ENCODE data around the gene ZBTB3.

ZBTB3 gene

DNA sequence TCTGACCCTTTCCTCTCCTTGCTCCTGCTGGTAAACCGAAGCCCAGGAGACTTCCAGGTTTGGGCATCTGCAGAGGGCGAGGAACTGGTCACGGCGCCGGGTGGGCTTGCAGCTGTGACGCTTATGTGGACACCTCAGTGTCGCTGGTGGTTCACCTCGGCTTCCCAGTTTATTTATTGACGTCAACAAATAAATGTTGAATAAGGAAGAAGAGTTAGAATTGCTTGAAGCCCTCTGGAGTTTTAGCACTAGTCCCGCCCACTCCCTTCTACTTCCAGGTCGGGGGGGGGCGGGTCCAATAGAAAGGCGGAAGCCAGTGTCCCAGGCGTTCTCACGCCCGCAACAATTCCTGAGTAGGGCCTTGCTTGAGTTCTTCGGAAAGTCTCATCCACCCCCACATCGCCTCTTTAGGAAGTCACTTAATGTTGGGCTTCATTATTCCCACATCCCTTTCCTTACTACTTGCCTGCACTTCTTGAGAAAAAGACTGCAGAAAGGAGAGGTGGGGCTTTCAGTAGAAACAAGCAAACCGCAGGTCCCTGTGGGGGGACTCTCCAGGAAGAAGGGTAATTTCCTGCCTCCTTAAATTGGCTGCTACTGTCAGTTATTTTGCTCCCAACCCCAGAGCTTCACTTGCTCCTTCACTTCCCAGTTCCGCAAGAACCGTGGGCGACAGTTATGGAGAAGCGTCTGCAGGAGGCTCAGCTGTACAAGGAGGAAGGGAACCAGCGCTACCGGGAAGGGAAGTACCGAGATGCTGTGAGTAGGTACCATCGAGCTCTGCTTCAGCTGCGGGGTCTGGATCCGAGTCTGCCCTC, 25.6 kb downstream of the ZBTB3 start, which contains the start of gene TTC9C:
Gene TTC9C, plus strand, starts transcription at position 316 of the 818 bp plus-strand sequence. Its CDS starts 363 bp downstream, at position 679.
- Histone ChIP-seq H3K4me1 (ENCODE audit: control insufficient read depth, insufficient read depth, low read length) (peaks cover 18% of the 10 kb centered on the region), H3K9me3 (ENCODE audit: control insufficient read depth, low read length) (no peaks in the 10 kb centered on the region), H3K4me3 (ENCODE audit: insufficient read depth, low read depth, low read length) (peak within 1 kb of the TSS; percentile 90), H3K27ac (ENCODE audit: insufficient read depth, low read depth, low read length, poor library complexity, severe bottlenecking) (peak within 1 kb of the TSS; percentile 95), H3K36me3 (ENCODE audit: control insufficient read depth, insufficient read depth, low read length) (peaks cover 20% of the 10 kb centered on the region), H3K27me3 (ENCODE audit: control insufficient read depth, insufficient read depth, low read length, poor library complexity, severe bottlenecking) (no peaks in the 10 kb centered on the region)
- WGBS, 2 experiments = 0% methylated on average over 29 of the region's 29 CpGs

DNA sequence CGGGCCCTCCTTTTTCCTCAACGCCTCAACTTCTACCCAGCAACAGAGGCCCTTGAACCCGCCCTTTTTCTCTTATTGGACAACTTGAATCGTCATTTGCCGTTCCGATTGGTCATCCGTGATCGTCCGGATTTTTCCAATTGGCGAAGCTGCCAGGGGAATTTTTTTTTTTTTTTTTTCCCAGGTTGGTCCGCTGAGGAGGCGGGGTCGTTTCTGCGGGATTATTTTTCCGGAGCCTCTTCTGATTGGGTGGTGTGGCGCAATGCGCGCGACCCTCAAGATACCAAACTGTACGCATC, 26.1 kb downstream of the ZBTB3 start:
- Histone ChIP-seq H3K36me3 (ENCODE audit: control insufficient read depth, insufficient read depth, low read length) (peaks cover 21% of the 10 kb centered on the region), H3K9me3 (ENCODE audit: control insufficient read depth, low read length) (no peaks in the 10 kb centered on the region), H3K27ac (ENCODE audit: insufficient read depth, low read depth, low read length, poor library complexity, severe bottlenecking) (peak overlapping the region; percentile 95), H3K4me3 (ENCODE audit: insufficient read depth, low read depth, low read length) (peak overlapping the region; percentile 90), H3K27me3 (ENCODE audit: control insufficient read depth, insufficient read depth, low read length, poor library complexity, severe bottlenecking) (no peaks in the 10 kb centered on the region), H3K4me1 (ENCODE audit: control insufficient read depth, insufficient read depth, low read length) (peaks cover 18% of the 10 kb centered on the region)
- 0% methylated on average over 20 of the region's 20 CpGs for WGBS, 2 experiments

- Histone ChIP-seq H3K27me3 (ENCODE audit: control insufficient read depth, insufficient read depth, low read length, poor library complexity, severe bottlenecking) (no peaks in the 10 kb centered on the region), H3K36me3 (ENCODE audit: control insufficient read depth, insufficient read depth, low read length) (peaks cover 26% of the 10 kb centered on the region), H3K4me1 (ENCODE audit: control insufficient read depth, insufficient read depth, low read length) (peaks cover 18% of the 10 kb centered on the region), H3K27ac (ENCODE audit: insufficient read depth, low read depth, low read length, poor library complexity, severe bottlenecking) (peak within 1 kb of the TSS; percentile 95), H3K9me3 (ENCODE audit: control insufficient read depth, low read length) (no peaks in the 10 kb centered on the region), H3K4me3 (ENCODE audit: insufficient read depth, low read depth, low read length) (peak within 1 kb of the TSS; percentile 90)
- 0% methylated on average over 72 of the region's 72 CpGs for WGBS, 2 experiments
These were observed 26.6 kb downstream of the ZBTB3 start, which contains the start of gene HNRNPUL2 for GRCh38 chr11:62727165-62727871. Gene HNRNPUL2, minus strand, starts transcription at chr11:62727457. Its CDS starts 301 bp downstream, at chr11:62727156.

GRCh38 chr11:62726915-62727164, 27.1 kb downstream of the ZBTB3 start:
- Histone ChIP-seq H3K4me1 (ENCODE audit: control insufficient read depth, insufficient read depth, low read length) (peaks cover 18% of the 10 kb centered on the region), H3K27ac (ENCODE audit: insufficient read depth, low read depth, low read length, poor library complexity, severe bottlenecking) (peak overlapping the region; percentile 95), H3K9me3 (ENCODE audit: control insufficient read depth, low read length) (no peaks in the 10 kb centered on the region), H3K36me3 (ENCODE audit: control insufficient read depth, insufficient read depth, low read length) (peaks cover 31% of the 10 kb centered on the region), H3K4me3 (ENCODE audit: insufficient read depth, low read depth, low read length) (peak overlapping the region; percentile 90), H3K27me3 (ENCODE audit: control insufficient read depth, insufficient read depth, low read length, poor library complexity, severe bottlenecking) (no peaks in the 10 kb centered on the region)
- WGBS, 2 experiments = 0% methylated on average over 37 of the region's 37 CpGs

GRCh38 chr11:62726156-62726914, 27.6 kb downstream of the ZBTB3 start:
- Histone ChIP-seq H3K27me3 (ENCODE audit: control insufficient read depth, insufficient read depth, low read length, poor library complexity, severe bottlenecking) (no peaks in the 10 kb centered on the region), H3K27ac (ENCODE audit: insufficient read depth, low read depth, low read length, poor library complexity, severe bottlenecking) (peak overlapping the region; percentile 95), H3K4me3 (ENCODE audit: insufficient read depth, low read depth, low read length) (peak overlapping the region; percentile 90), H3K4me1 (ENCODE audit: control insufficient read depth, insufficient read depth, low read length) (peaks cover 18% of the 10 kb centered on the region), H3K9me3 (ENCODE audit: control insufficient read depth, low read length) (no peaks in the 10 kb centered on the region), H3K36me3 (ENCODE audit: control insufficient read depth, insufficient read depth, low read length) (peaks cover 34% of the 10 kb centered on the region)
- 1% methylated on average over 51 of the region's 51 CpGs for WGBS, 2 experiments

- Histone ChIP-seq H3K36me3 (ENCODE audit: control insufficient read depth, insufficient read depth, low read length) (peaks cover 38% of the 10 kb centered on the region), H3K9me3 (ENCODE audit: control insufficient read depth, low read length) (no peaks in the 10 kb centered on the region), H3K27ac (ENCODE audit: insufficient read depth, low read depth, low read length, poor library complexity, severe bottlenecking) (no peak overlapping the region), H3K27me3 (ENCODE audit: control insufficient read depth, insufficient read depth, low read length, poor library complexity, severe bottlenecking) (no peaks in the 10 kb centered on the region), H3K4me3 (ENCODE audit: insufficient read depth, low read depth, low read length) (peak overlapping the region; percentile 90), H3K4me1 (ENCODE audit: control insufficient read depth, insufficient read depth, low read length) (peaks cover 18% of the 10 kb centered on the region)
- WGBS, 2 experiments = 2 to 3% methylated on average over 7 of the region's 7 CpGs
These were observed 28.3 kb downstream of the ZBTB3 start for GRCh38 chr11:62725646-62726045.

DNA sequence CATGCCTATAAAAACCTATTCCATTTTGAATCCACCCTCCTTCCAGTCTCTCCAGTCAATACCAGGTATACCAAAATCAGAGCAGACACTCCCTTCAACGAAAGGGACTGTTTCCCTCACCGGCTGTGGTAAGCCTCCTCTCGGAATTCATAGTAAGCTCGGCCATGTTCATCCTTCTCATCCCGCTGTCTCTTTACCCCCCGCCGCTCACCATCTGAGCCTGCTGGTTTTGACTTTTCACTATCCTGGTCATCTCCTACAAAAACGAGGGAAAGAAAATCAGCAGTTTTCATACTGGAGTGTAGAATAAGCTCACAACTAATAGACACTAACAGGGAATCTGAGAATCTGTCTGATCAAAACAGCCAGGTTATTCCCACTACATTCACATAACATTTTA, 29.8 kb downstream of the ZBTB3 start:
- 79 to 82% methylated on average over 8 of the region's 8 CpGs for WGBS, 2 experiments
- H3K9me3 ChIP-seq (ENCODE audit: control insufficient read depth, low read length) = no peaks in the 10 kb centered on the region
- H3K27me3 ChIP-seq (ENCODE audit: control insufficient read depth, insufficient read depth, low read length, poor library complexity, severe bottlenecking) = no peaks in the 10 kb centered on the region

GRCh38 chr11:62721994-62722393, 32.0 kb downstream of the ZBTB3 start:
- H3K9me3 ChIP-seq (ENCODE audit: control insufficient read depth, low read length) = no peaks in the 10 kb centered on the region
- H3K4me3 ChIP-seq (ENCODE audit: insufficient read depth, low read depth, low read length) = no peak overlapping the region
- H3K4me1 ChIP-seq (ENCODE audit: control insufficient read depth, insufficient read depth, low read length) = peaks cover 13% of the 10 kb centered on the region
- 89 to 93% methylated on average over 7 of the region's 7 CpGs for WGBS, 2 experiments
- peaks cover 70% of the 10 kb centered on the region for H3K36me3 ChIP-seq (ENCODE audit: control insufficient read depth, insufficient read depth, low read length)
- no peaks in the 10 kb centered on the region for H3K27me3 ChIP-seq (ENCODE audit: control insufficient read depth, insufficient read depth, low read length, poor library complexity, severe bottlenecking)
- no peak overlapping the region for H3K27ac ChIP-seq (ENCODE audit: insufficient read depth, low read depth, low read length, poor library complexity, severe bottlenecking)

More for the DNA sequence above, 29.8 kb downstream of the ZBTB3 start:
- peaks cover 13% of the 10 kb centered on the region for H3K4me1 ChIP-seq (ENCODE audit: control insufficient read depth, insufficient read depth, low read length)
- H3K36me3 ChIP-seq (ENCODE audit: control insufficient read depth, insufficient read depth, low read length) = peaks cover 50% of the 10 kb centered on the region
- no peak overlapping the region for H3K4me3 ChIP-seq (ENCODE audit: insufficient read depth, low read depth, low read length)
- no peak overlapping the region for H3K27ac ChIP-seq (ENCODE audit: insufficient read depth, low read depth, low read length, poor library complexity, severe bottlenecking)

DNA sequence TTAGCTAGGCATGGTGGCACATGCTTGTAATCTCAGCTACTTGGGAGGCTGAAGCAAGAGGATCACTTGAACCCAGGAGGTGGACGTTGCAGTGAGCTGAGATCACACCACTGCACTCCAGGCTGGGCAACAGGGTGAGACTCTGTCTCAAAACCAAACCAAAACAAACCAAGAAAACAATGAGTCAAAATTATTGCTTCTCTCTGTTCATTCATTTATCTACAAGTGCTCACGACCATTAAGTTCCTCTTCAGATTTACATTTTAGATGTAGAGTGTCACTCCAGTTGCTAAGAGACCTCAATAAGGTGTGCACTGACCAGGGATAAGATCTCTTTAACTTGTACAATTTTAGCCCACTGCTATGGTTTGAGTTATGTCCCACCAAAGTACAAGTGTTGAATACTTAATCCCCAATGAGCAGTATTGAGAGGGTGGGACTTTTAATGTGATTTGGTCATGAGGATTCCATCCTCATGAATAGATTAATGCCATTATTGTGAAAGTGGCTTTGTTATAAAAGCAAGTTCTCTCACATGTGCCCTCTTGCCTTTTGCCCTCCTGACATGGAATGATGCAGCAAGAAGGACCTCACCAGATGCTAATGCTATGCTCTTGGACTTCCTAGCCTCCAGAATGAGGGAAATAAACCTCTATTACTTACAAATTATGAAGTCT, 34.5 kb downstream of the ZBTB3 start:
- Histone ChIP-seq H3K4me3 (ENCODE audit: insufficient read depth, low read depth, low read length) (no peak overlapping the region), H3K4me1 (ENCODE audit: control insufficient read depth, insufficient read depth, low read length) (peaks cover 4% of the 10 kb centered on the region), H3K9me3 (ENCODE audit: control insufficient read depth, low read length) (no peaks in the 10 kb centered on the region), H3K27me3 (ENCODE audit: control insufficient read depth, insufficient read depth, low read length, poor library complexity, severe bottlenecking) (no peaks in the 10 kb centered on the region), H3K27ac (ENCODE audit: insufficient read depth, low read depth, low read length, poor library complexity, severe bottlenecking) (no peak overlapping the region), H3K36me3 (ENCODE audit: control insufficient read depth, insufficient read depth, low read length) (peaks cover 88% of the 10 kb centered on the region)
- 95 to 96% methylated on average over 2 of the region's 2 CpGs for WGBS, 2 experiments
